GM12891 (cell line): ENCODE results near the gene TMEM208.

Source experiments
- POLR2A ChIP-seq: IDR thresholded peaks from 2 replicates; pipeline ENCODE4 v1.6.1; 2011; ENCODE audit warnings: low read depth, low read length, control low read depth
- SPI1 ChIP-seq: IDR thresholded peaks from 2 replicates; pipeline ENCODE4 v1.6.1; 2011; ENCODE audit warnings: low read depth, low read length, control low read depth

GRCh38 chr16:67250045-67250327 is 23.1 kb downstream of the TMEM208 start:
- no peak for TF ChIP-seq POLR2A
- no peak for TF ChIP-seq SPI1
